ENCODE measurements around the gene TMEM117.

The TMEM117 gene

GRCh38 chr12:44059476-44059875 lies 223.6 kb downstream of the TMEM117 start:
- no peak overlapping the region for H3K27ac ChIP-seq (ENCODE audit: insufficient read depth, low read depth, low read length, poor library complexity, severe bottlenecking)
- H3K4me1 ChIP-seq (ENCODE audit: control insufficient read depth, insufficient read depth, low read length): peaks cover 4% of the 10 kb centered on the region
- H3K36me3 ChIP-seq (ENCODE audit: control insufficient read depth, insufficient read depth, low read length): no peaks in the 10 kb centered on the region
- no peak overlapping the region for H3K4me3 ChIP-seq (ENCODE audit: insufficient read depth, low read depth, low read length)
- no peaks in the 10 kb centered on the region for H3K27me3 ChIP-seq (ENCODE audit: control insufficient read depth, insufficient read depth, low read length, poor library complexity, severe bottlenecking)
- no peaks in the 10 kb centered on the region for H3K9me3 ChIP-seq (ENCODE audit: control insufficient read depth, low read length)

- Histone ChIP-seq H3K27me3 (ENCODE audit: control insufficient read depth, insufficient read depth, low read length, poor library complexity, severe bottlenecking) (no peaks in the 10 kb centered on the region), H3K4me3 (ENCODE audit: insufficient read depth, low read depth, low read length) (no peak overlapping the region), H3K27ac (ENCODE audit: insufficient read depth, low read depth, low read length, poor library complexity, severe bottlenecking) (no peak overlapping the region), H3K36me3 (ENCODE audit: control insufficient read depth, insufficient read depth, low read length) (no peaks in the 10 kb centered on the region), H3K9me3 (ENCODE audit: control insufficient read depth, low read length) (no peaks in the 10 kb centered on the region), H3K4me1 (ENCODE audit: control insufficient read depth, insufficient read depth, low read length) (peaks cover 4% of the 10 kb centered on the region)
- 90 to 92% methylated on average over 3 of the region's 3 CpGs for WGBS, 2 experiments
These were observed 227.8 kb downstream of the TMEM117 start for GRCh38 chr12:44063671-44064070.

GRCh38 chr12:44076871-44077270 lies 241.0 kb downstream of the TMEM117 start:
- Histone ChIP-seq H3K36me3 (ENCODE audit: control insufficient read depth, insufficient read depth, low read length) (no peaks in the 10 kb centered on the region), H3K4me1 (ENCODE audit: control insufficient read depth, insufficient read depth, low read length) (no peaks in the 10 kb centered on the region)
- 84 to 91% methylated on average over 2 of the region's 2 CpGs for WGBS, 2 experiments

GRCh38 chr12:44077294-44077693 lies 241.4 kb downstream of the TMEM117 start:
- no peaks in the 10 kb centered on the region for H3K27me3 ChIP-seq (ENCODE audit: control insufficient read depth, insufficient read depth, low read length, poor library complexity, severe bottlenecking)
- H3K36me3 ChIP-seq (ENCODE audit: control insufficient read depth, insufficient read depth, low read length): no peaks in the 10 kb centered on the region
- 94 to 100% methylated on average over 2 of the region's 2 CpGs for WGBS, 2 experiments
- H3K4me1 ChIP-seq (ENCODE audit: control insufficient read depth, insufficient read depth, low read length): no peaks in the 10 kb centered on the region
- no peak overlapping the region for H3K27ac ChIP-seq (ENCODE audit: insufficient read depth, low read depth, low read length, poor library complexity, severe bottlenecking)
- no peaks in the 10 kb centered on the region for H3K9me3 ChIP-seq (ENCODE audit: control insufficient read depth, low read length)
- no peak overlapping the region for H3K4me3 ChIP-seq (ENCODE audit: insufficient read depth, low read depth, low read length)

More at GRCh38 chr12:44076871-44077270, 241.0 kb downstream of the TMEM117 start:
- no peak overlapping the region for H3K27ac ChIP-seq (ENCODE audit: insufficient read depth, low read depth, low read length, poor library complexity, severe bottlenecking)
- no peak overlapping the region for H3K4me3 ChIP-seq (ENCODE audit: insufficient read depth, low read depth, low read length)
- H3K9me3 ChIP-seq (ENCODE audit: control insufficient read depth, low read length): no peaks in the 10 kb centered on the region
- no peaks in the 10 kb centered on the region for H3K27me3 ChIP-seq (ENCODE audit: control insufficient read depth, insufficient read depth, low read length, poor library complexity, severe bottlenecking)

- 88 to 94% methylated on average over 4 of the region's 4 CpGs for WGBS, 2 experiments
- Histone ChIP-seq H3K4me3 (ENCODE audit: insufficient read depth, low read depth, low read length) (no peak overlapping the region), H3K9me3 (ENCODE audit: control insufficient read depth, low read length) (no peaks in the 10 kb centered on the region), H3K4me1 (ENCODE audit: control insufficient read depth, insufficient read depth, low read length) (no peaks in the 10 kb centered on the region), H3K27ac (ENCODE audit: insufficient read depth, low read depth, low read length, poor library complexity, severe bottlenecking) (no peak overlapping the region), H3K36me3 (ENCODE audit: control insufficient read depth, insufficient read depth, low read length) (no peaks in the 10 kb centered on the region), H3K27me3 (ENCODE audit: control insufficient read depth, insufficient read depth, low read length, poor library complexity, severe bottlenecking) (no peaks in the 10 kb centered on the region)
These were observed 242.4 kb downstream of the TMEM117 start for GRCh38 chr12:44078273-44078672.

GRCh38 chr12:44088647-44089046 lies 252.8 kb downstream of the TMEM117 start:
- H3K27me3 ChIP-seq (ENCODE audit: control insufficient read depth, insufficient read depth, low read length, poor library complexity, severe bottlenecking): no peaks in the 10 kb centered on the region
- H3K4me1 ChIP-seq (ENCODE audit: control insufficient read depth, insufficient read depth, low read length): no peaks in the 10 kb centered on the region
- WGBS, 2 experiments: 81 to 97% methylated on average over 1 of the region's 1 CpG
- no peak overlapping the region for H3K4me3 ChIP-seq (ENCODE audit: insufficient read depth, low read depth, low read length)
- H3K9me3 ChIP-seq (ENCODE audit: control insufficient read depth, low read length): no peaks in the 10 kb centered on the region
- no peaks in the 10 kb centered on the region for H3K36me3 ChIP-seq (ENCODE audit: control insufficient read depth, insufficient read depth, low read length)
- no peak overlapping the region for H3K27ac ChIP-seq (ENCODE audit: insufficient read depth, low read depth, low read length, poor library complexity, severe bottlenecking)

GRCh38 chr12:44091948-44092606 lies 256.2 kb downstream of the TMEM117 start:
- no peak overlapping the region for H3K4me3 ChIP-seq (ENCODE audit: insufficient read depth, low read depth, low read length)
- H3K27ac ChIP-seq (ENCODE audit: insufficient read depth, low read depth, low read length, poor library complexity, severe bottlenecking): no peak overlapping the region
- 89 to 90% methylated on average over 2 to 3 of the region's 3 CpGs for WGBS, 2 experiments

GRCh38 chr12:44098786-44099185 lies 262.9 kb downstream of the TMEM117 start:
- 94 to 97% methylated on average over 1 of the region's 1 CpG for WGBS, 2 experiments
- H3K27me3 ChIP-seq (ENCODE audit: control insufficient read depth, insufficient read depth, low read length, poor library complexity, severe bottlenecking): no peaks in the 10 kb centered on the region
- no peak overlapping the region for H3K4me3 ChIP-seq (ENCODE audit: insufficient read depth, low read depth, low read length)
- no peaks in the 10 kb centered on the region for H3K9me3 ChIP-seq (ENCODE audit: control insufficient read depth, low read length)
- H3K27ac ChIP-seq (ENCODE audit: insufficient read depth, low read depth, low read length, poor library complexity, severe bottlenecking): no peak overlapping the region
- no peaks in the 10 kb centered on the region for H3K4me1 ChIP-seq (ENCODE audit: control insufficient read depth, insufficient read depth, low read length)
- H3K36me3 ChIP-seq (ENCODE audit: control insufficient read depth, insufficient read depth, low read length): no peaks in the 10 kb centered on the region

More at GRCh38 chr12:44091948-44092606, 256.2 kb downstream of the TMEM117 start:
- Histone ChIP-seq H3K27me3 (ENCODE audit: control insufficient read depth, insufficient read depth, low read length, poor library complexity, severe bottlenecking) (no peaks in the 10 kb centered on the region), H3K36me3 (ENCODE audit: control insufficient read depth, insufficient read depth, low read length) (no peaks in the 10 kb centered on the region), H3K4me1 (ENCODE audit: control insufficient read depth, insufficient read depth, low read length) (no peaks in the 10 kb centered on the region), H3K9me3 (ENCODE audit: control insufficient read depth, low read length) (no peaks in the 10 kb centered on the region)

- no peaks in the 10 kb centered on the region for H3K36me3 ChIP-seq (ENCODE audit: control insufficient read depth, insufficient read depth, low read length)
- WGBS, 2 experiments: 86 to 100% methylated on average over 1 of the region's 1 CpG
- no peak overlapping the region for H3K4me3 ChIP-seq (ENCODE audit: insufficient read depth, low read depth, low read length)
- H3K9me3 ChIP-seq (ENCODE audit: control insufficient read depth, low read length): no peaks in the 10 kb centered on the region
- no peaks in the 10 kb centered on the region for H3K4me1 ChIP-seq (ENCODE audit: control insufficient read depth, insufficient read depth, low read length)
- H3K27ac ChIP-seq (ENCODE audit: insufficient read depth, low read depth, low read length, poor library complexity, severe bottlenecking): no peak overlapping the region
- H3K27me3 ChIP-seq (ENCODE audit: control insufficient read depth, insufficient read depth, low read length, poor library complexity, severe bottlenecking): no peaks in the 10 kb centered on the region
These were observed 263.6 kb downstream of the TMEM117 start for GRCh38 chr12:44099486-44099885.

GRCh38 chr12:44100264-44100663 lies 264.4 kb downstream of the TMEM117 start:
- no peaks in the 10 kb centered on the region for H3K9me3 ChIP-seq (ENCODE audit: control insufficient read depth, low read length)
- no peaks in the 10 kb centered on the region for H3K4me1 ChIP-seq (ENCODE audit: control insufficient read depth, insufficient read depth, low read length)
- no peaks in the 10 kb centered on the region for H3K36me3 ChIP-seq (ENCODE audit: control insufficient read depth, insufficient read depth, low read length)
- no peak overlapping the region for H3K4me3 ChIP-seq (ENCODE audit: insufficient read depth, low read depth, low read length)
- no peaks in the 10 kb centered on the region for H3K27me3 ChIP-seq (ENCODE audit: control insufficient read depth, insufficient read depth, low read length, poor library complexity, severe bottlenecking)
- no peak overlapping the region for H3K27ac ChIP-seq (ENCODE audit: insufficient read depth, low read depth, low read length, poor library complexity, severe bottlenecking)
- 81 to 91% methylated on average over 2 of the region's 2 CpGs for WGBS, 2 experiments

- H3K9me3 ChIP-seq (ENCODE audit: control insufficient read depth, low read length): no peaks in the 10 kb centered on the region
- no peak overlapping the region for H3K27ac ChIP-seq (ENCODE audit: insufficient read depth, low read depth, low read length, poor library complexity, severe bottlenecking)
- no peak overlapping the region for H3K4me3 ChIP-seq (ENCODE audit: insufficient read depth, low read depth, low read length)
- H3K27me3 ChIP-seq (ENCODE audit: control insufficient read depth, insufficient read depth, low read length, poor library complexity, severe bottlenecking): no peaks in the 10 kb centered on the region
- 94 to 96% methylated on average over 4 of the region's 4 CpGs for WGBS, 2 experiments
- H3K4me1 ChIP-seq (ENCODE audit: control insufficient read depth, insufficient read depth, low read length): no peaks in the 10 kb centered on the region
- no peaks in the 10 kb centered on the region for H3K36me3 ChIP-seq (ENCODE audit: control insufficient read depth, insufficient read depth, low read length)
These were observed 265.6 kb downstream of the TMEM117 start for GRCh38 chr12:44101475-44101874.
